Thyroid gland (tissue), 4 donors: ENCODE data around the gene ZNF232.

Experiments
- CTCF ChIP-seq, 6 experiments: fragments of 200-600 bp in 3 of 6; fragments of 450-650 bp in 3 of 6; sonication (generic) in 3 of 6; IDR thresholded peaks; one replicate each; pipeline ENCODE4 v1.5.1; 2016 to 2019; ENCODE audit warnings: antibody characterized with exemption in 6 of 6, mild to moderate bottlenecking in 2 of 6, inconsistent platforms in 1 of 6, moderate library complexity in 1 of 6
- POLR2A ChIP-seq, 2 donors: fragments of 450-650 bp; IDR thresholded peaks; one replicate each; pipeline ENCODE4 v1.6.1; 2017; ENCODE audit warnings: antibody characterized with exemption in 2 of 2, mild to moderate bottlenecking in 2 of 2, moderate library complexity in 1 of 2

GRCh38 chr17:5068236-5068635, 43.4 kb downstream of the ZNF232 start:
- TF ChIP-seq CTCF (IDR thresholded peaks at IDR 0.05) (no peak), POLR2A (IDR thresholded peaks at IDR 0.05) (no peak)
